IPS-11a (cell line): Measurements from ENCODE around the gene ETNK2.

Experiments used
- H3K4me3 ChIP-seq: one replicate; pipeline ENCODE4 v1.5.1; 2013; ENCODE audit warnings: low read depth, low read length, control low read depth

Gene ETNK2

DNA sequence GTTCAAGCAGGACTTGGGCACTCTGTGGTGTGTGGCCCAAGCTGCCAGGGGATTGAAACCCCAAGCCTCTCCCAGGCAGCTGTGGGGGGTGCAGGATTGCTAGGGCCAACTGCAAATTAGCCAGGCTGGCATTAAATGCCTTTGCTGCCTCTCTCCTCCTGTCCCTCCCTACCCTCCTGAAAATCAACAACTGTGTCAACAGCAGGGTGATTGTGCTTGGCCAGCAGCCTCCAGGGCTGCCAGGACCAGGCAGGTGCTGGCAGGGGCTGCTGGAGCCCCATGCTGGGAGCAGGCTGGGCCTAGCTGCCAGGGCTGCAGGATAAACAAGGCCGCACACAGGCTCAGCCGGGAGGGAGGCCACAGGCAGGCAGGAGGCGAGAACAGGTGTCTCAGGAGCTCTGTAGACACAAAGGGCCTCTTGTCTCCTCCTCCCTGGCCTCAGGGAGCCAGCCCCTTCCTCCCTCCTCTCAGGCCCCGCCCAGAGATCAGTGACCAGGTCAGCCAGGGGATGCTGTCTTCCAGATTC, 67.5 kb downstream of the ETNK2 start:
- H3K4me3 ChIP-seq, result no peak overlapping the region

DNA sequence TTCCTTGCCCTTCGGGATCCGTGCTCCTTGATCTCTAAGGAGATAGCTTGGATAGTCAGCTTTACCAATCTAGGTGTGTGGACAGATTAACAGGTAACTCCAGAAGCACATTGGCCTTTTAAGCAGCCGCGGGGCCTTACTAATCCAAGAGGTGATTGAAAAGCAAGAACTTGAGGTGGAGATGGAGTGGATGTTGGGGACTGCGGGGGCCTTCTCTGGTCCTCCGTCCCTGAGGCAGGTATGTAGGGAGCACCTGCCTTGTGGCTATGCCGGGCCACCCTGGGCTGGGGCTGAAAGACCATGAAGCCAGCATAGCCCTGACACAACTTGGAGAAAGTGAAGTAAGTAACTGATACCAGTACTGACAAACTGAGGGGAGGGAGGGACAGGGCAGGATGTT, 68.4 kb downstream of the ETNK2 start:
- H3K4me3 ChIP-seq, result no peak overlapping the region

DNA sequence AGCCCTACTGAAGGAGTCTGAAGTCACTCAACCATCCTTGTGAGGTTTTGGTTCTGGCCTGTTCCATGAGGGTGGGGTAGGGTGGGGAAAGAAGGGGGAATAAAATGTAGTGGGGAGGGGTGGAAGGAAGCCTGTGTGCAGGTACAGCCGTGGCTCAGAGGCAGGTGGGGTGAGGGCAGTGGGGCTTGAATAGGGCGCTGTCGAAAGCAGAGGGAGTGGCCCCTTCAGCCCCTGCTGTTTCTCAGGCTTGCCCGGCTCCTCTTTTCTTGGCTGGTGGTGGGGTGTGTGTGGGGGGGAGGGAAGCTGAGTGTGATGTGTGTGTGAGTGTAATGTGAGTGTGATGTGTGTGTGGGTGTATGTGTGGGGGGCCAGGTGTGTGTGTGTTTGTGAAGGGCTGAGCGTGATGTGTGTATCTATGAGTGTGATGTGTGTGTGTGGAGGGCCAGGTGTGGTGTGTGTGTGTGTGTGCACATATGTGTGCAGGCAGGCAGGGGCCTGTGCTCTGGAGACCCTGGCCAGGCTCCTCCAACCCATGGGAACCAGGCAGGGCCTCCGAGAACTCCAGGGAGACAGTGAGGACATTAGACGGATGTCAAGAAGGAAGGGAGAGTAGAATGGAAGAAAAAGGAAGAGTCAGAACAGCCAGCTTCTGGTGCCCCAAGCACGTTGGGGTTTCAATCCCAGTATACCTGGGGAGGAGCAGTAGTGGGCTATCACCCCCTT, 69.9 kb downstream of the ETNK2 start:
- H3K4me3 ChIP-seq, result no peak overlapping the region

DNA sequence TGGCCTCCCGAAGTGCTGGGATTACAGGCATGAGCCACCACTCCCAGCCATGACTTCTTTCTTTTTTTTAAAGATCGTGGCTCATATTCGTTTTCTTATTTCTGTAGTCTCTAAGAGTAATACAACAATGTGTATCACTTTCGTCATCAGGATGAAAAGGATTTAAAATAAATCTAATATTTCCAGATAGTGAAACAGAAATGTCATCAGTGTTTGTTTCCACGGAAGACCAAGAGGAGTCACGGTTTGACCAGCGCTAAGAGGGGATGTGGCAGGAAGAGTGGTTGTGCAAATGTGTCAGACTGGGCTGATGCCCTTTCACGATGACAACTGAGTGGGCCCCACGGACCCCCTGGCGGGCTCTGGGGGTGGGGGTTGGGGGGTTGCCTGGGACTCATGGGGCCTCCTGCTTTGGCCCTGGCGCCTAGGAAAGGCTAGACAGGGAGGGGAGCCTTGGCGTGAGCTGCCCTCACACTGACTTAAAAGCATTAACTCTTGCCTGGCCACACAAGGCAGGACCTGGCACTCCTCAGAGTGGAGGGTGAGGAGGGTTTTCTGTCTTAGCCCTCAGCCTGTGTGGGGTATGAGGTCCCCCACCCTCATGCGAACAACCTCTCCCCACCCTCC, 70.6 kb downstream of the ETNK2 start:
- H3K4me3 ChIP-seq, result no peak overlapping the region
